ENCODE measurements around the gene ST8SIA1.

DNA sequence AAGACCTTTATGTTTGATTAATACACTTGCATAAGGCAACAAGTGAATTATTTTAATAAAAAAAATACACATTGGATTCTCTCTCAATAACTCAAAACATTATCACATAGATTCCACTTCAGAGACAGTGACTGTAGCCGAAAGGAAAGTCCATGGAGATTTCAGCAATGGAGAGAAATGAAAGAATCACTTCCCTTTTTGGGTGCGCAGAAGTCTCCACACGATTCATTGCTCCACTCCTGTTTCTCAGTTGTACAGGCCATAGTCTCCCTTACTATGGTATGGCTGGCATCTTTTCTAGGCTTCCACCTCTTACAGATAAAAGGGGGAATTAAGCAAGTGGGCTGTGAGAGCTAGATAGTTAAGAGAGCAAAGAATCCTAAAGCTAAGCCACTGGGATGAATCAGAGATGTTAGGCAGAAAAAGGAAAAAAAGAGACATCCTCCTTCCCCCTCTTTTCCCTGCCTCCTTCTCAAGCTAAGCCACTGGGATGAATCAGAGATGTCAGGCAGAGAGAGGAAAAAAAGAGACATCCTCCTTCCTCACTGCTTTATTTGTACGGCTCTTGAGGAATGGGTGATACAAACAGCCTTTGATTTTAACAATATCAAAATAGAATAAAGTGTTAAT lies 16.3 kb downstream of the ST8SIA1 start:
- TF ChIP-seq, protein P1, sequence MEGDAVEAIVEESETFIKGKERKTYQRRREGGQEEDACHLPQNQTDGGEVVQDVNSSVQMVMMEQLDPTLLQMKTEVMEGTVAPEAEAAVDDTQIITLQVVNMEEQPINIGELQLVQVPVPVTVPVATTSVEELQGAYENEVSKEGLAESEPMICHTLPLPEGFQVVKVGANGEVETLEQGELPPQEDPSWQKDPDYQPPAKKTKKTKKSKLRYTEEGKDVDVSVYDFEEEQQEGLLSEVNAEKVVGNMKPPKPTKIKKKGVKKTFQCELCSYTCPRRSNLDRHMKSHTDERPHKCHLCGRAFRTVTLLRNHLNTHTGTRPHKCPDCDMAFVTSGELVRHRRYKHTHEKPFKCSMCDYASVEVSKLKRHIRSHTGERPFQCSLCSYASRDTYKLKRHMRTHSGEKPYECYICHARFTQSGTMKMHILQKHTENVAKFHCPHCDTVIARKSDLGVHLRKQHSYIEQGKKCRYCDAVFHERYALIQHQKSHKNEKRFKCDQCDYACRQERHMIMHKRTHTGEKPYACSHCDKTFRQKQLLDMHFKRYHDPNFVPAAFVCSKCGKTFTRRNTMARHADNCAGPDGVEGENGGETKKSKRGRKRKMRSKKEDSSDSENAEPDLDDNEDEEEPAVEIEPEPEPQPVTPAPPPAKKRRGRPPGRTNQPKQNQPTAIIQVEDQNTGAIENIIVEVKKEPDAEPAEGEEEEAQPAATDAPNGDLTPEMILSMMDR (tag by site-specific recombination; IDR thresholded peaks at IDR 0.05) = no peak
- TF ChIP-seq ZNF274 (IDR thresholded peaks at IDR 0.05; ENCODE audit: low read length) = no peak
- no peak for TF ChIP-seq ZNF274 (tag by site-specific recombination; IDR thresholded peaks at IDR 0.05; ENCODE audit: borderline replicate concordance)
- TF ChIP-seq SP2 (tag by site-specific recombination; IDR thresholded peaks at IDR 0.05) = no peak
- TF ChIP-seq ZNF121 (tag by site-specific recombination; IDR thresholded peaks at IDR 0.05) = no peak
- no peak for TF ChIP-seq ZNF184 (tag by site-specific recombination; IDR thresholded peaks at IDR 0.05)
- TF ChIP-seq YY1 (tag by site-specific recombination; IDR thresholded peaks at IDR 0.05) = no peak
- TF ChIP-seq ZNF10 (tag by site-specific recombination; IDR thresholded peaks at IDR 0.05) = no peak
